ENCODE results near the gene GRXCR2. TPM values are rescaled to one million over a fixed set of nuclear protein-coding genes. Genes with fewer than 3 reads are reported as not detected.
"Not testable (repeated sequence)": the region's sequence is repeated elsewhere in the genome, so short reads cannot be mapped to it uniquely, and the experiment has no call there.

Gene GRXCR2
- total RNA-seq, 1 donor from 2014 or later, result not detected

DNA sequence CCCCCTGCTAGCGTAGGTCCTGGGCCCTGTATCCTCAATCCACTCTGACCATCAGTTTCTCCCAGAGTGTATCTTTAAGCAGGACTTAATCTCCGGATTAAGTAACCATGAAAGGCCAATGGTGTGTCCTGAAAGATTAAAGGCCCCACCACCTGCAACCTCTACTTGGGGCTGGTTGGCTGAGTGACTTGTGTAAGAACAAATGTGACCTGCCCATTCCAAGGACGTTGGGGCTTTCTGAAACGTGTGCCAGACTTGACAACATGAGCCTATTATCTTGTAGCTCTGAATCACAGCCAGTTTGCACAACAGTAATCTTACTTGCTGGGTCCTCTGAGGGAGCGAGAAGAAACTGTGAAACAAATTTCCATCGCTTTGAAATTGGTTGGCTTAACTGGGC is 34.5 kb downstream of the GRXCR2 start:
- Mint-ChIP-seq H3K9me3 (no peaks in the 10 kb centered on the region), H3K27ac (no peak overlapping the region), H3K36me3 (ENCODE audit: low read depth) (no peaks in the 10 kb centered on the region), H3K27me3 (peaks cover 24% of the 10 kb centered on the region), H3K4me1 (peaks cover 11% of the 10 kb centered on the region), H3K4me3 (no peak overlapping the region)
- no peak for DNase-seq
- intact Hi-C loops (cut with micrococcal nuclease), result loop anchor here (5.0 kb wide), 1 partner anchor 109 kb away; no protein-coding TSS in a partner anchor

DNA sequence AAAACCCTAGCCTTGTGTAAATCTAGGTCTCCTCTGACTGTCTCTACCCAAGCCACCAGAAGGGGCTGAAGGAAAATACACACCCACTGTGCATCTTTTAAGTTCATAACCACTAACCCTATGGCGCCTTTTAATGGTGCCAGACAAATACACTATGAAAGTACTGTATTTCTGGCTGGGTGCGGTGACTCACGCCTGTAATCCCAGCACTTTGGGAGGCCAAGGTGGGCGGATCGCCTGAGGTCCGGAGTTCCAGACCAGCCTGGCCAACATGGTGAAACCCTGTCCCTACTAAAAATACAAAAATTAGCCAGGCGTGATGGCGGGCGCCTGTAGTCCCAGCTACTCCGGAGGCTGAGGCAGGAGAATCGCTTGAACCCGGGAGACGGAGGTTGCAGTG is 36.6 kb downstream of the GRXCR2 start:
- not testable (repeated sequence) for DNase-seq; H3K9me3 Mint-ChIP-seq; H3K36me3 Mint-ChIP-seq (ENCODE audit: low read depth); H3K27ac Mint-ChIP-seq
- Mint-ChIP-seq H3K27me3 (peaks cover 21% of the 10 kb centered on the region), H3K4me1 (peaks cover 11% of the 10 kb centered on the region), H3K4me3 (peak overlapping the region; percentile 77)
- intact Hi-C loops (cut with micrococcal nuclease), result loop anchor here (5.0 kb wide), 1 partner anchor 111 kb away; no protein-coding TSS in a partner anchor

DNA sequence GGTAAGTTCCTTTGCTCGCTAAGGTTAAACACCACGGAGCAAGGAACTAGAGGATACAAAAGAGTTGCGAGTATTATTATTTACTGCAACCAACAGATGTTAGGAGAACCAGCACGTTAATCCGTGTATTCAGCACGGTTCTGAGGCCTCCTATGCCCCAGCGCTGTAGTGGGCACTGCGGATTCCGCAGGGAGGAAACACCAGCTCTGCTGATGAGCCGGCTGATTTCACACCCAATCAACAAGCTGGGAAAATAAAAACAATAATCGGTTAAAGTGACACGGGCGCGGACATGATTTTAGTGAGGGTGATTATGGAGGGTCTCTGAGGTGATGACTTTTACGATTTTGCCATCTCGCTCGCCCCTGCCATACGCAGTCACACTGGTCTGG is 37.0 kb downstream of the GRXCR2 start:
- intact Hi-C loops (cut with micrococcal nuclease), result loop anchor here (5.0 kb wide), 1 partner anchor 111 kb away; no protein-coding TSS in a partner anchor

DNA sequence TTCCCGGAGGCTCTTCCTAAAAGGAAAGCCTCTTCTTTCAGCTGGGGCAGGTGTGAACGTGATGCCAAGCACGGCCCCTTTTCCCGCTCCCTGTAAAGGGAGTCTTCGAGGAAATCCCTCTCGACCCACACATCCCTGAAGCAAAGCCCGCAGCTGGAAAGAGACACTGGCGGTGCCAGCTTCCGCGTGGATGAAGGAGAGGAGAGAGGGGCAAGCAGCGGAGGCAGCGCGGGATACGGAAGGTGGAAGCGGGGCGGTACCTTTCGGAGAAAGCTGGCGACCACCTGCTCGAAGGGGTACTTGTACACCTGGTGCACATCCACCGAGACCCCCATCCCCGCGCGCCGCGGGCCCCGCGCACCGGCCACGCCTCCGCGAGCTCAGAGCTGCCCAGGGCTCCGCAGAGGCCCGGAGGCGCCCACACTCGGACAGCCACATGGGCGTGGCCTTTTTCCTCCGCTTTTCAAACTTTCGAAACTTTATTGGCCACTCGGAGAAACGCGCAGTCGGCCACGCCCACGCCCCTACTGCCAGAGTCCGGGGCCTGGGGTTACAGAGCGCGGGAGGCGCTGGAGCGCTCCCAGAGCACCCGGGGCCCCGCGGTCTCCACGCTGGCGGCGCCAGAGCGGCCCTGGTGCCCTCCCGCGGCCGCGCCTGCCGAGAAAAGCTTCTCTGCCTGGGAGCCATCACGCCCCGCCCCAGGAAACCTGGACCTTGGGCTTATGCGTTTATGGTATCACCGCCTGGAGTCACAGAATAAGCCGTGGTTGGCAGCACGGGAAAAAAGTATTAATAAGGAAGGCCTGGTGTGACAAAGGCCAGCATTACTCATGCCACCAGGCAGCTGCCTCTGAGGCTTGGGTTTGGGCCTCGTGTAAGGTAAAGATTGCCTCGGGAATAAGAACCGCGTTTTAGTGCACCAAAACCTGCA is 37.6 kb downstream of the GRXCR2 start, which contains the start of gene PRELID2:
Gene PRELID2 (minus strand): TSS at position 426 of the 931 bp plus-strand sequence. CDS start 91 bp downstream, at position 335.
- Mint-ChIP-seq H3K4me3 (peak within 1 kb of the TSS; percentile 77), H3K9me3 (no peaks in the 10 kb centered on the region), H3K36me3 (ENCODE audit: low read depth) (no peaks in the 10 kb centered on the region), H3K27me3 (peaks cover 18% of the 10 kb centered on the region), H3K4me1 (peaks cover 15% of the 10 kb centered on the region), H3K27ac (no peak within 1 kb of the TSS)
- peak; percentile 88 for DNase-seq
- intact Hi-C loops (cut with micrococcal nuclease), result loop anchor here (5.0 kb wide), 2 partner anchors 112 to 212 kb away; no protein-coding TSS in a partner anchor

More for the DNA sequence above, 37.0 kb downstream of the GRXCR2 start:
- no peaks in the 10 kb centered on the region for H3K36me3 Mint-ChIP-seq (ENCODE audit: low read depth)
- H3K27me3 Mint-ChIP-seq, result peaks cover 21% of the 10 kb centered on the region
- peak overlapping the region; percentile 77 for H3K4me3 Mint-ChIP-seq
- no peak for DNase-seq
- H3K9me3 Mint-ChIP-seq, result no peaks in the 10 kb centered on the region
- no peak overlapping the region for H3K27ac Mint-ChIP-seq
- peaks cover 11% of the 10 kb centered on the region for H3K4me1 Mint-ChIP-seq

DNA sequence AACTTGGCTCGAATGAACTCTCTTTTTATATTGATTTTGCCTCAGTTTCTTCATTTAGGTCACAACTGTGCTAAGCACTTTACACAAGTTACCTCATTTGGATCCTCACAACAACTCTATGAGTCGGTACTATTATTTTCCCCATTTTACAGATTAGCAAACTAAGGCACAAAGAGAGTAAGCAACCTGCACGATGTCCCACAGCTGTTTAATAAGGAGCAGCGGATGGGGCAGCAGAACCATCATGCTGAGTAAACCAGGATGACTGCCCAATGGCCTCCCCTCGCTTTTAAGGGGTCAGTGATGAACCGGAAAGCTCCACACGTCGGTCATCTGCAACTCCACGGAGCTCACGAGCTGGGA is 38.3 kb downstream of the GRXCR2 start:
- Mint-ChIP-seq H3K27ac (no peak overlapping the region), H3K4me3 (peak overlapping the region; percentile 77), H3K36me3 (ENCODE audit: low read depth) (no peaks in the 10 kb centered on the region), H3K27me3 (peaks cover 18% of the 10 kb centered on the region), H3K4me1 (peaks cover 15% of the 10 kb centered on the region), H3K9me3 (no peaks in the 10 kb centered on the region)
- intact Hi-C loops (cut with micrococcal nuclease), result loop anchor here (5.0 kb wide), 1 partner anchor 213 kb away; no protein-coding TSS in a partner anchor
- no peak for DNase-seq

DNA sequence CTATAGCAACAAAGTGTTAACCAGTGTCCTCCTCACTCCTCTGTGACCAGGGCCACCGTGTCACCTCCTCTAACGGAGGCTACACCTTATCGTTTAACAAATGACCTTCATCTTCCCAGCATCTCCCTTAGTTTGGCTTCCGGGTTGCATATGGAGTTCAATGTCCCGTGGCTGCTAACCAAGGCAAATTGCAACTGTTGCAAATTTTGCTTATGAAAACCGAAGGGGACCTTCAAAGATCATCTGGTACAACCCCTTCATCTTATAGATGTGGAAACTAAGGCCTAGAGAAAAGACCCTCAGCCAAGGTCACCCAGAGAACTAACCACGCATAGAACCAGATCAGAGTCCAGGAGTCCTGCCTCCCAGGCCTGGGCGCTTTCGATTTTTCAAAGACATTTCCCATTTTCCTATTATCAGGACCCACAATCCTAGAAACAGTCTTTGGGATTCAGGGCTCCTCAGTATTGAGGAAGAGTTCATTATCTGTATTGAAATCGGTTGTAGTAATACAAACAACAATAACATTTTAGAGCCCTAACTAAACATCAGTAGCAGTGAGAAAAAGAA is 39.1 kb downstream of the GRXCR2 start:
- H3K4me3 Mint-ChIP-seq, result peak overlapping the region; percentile 55
- intact Hi-C loops (cut with micrococcal nuclease), result loop anchor here (5.0 kb wide), 1 partner anchor 214 kb away; no protein-coding TSS in a partner anchor

DNA sequence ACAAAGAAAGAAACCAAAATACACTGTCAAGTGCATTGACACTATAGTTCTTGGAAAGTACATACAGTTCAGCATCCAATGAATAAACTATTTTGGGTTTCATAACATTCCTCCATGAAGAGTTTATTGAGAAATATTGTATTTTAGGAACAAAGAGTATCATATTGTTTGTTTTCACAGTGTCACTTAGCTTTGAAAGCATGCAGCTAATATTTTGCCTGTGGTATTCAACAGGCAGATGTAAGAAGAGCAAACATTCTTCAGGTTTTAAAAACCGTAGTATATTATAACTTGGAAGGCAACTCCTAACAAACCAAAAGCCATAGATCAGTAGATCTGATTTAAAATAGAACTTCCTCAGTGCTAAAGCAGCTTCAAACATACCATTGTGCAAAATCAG is 42.2 kb downstream of the GRXCR2 start:
- H3K4me1 Mint-ChIP-seq, result peaks cover 9% of the 10 kb centered on the region
- H3K4me3 Mint-ChIP-seq, result no peak overlapping the region
- intact Hi-C loops (cut with micrococcal nuclease), result loop anchor here (5.0 kb wide), 1 partner anchor 217 kb away; no protein-coding TSS in a partner anchor
- no peak for DNase-seq
- H3K9me3 Mint-ChIP-seq, result no peaks in the 10 kb centered on the region
- no peaks in the 10 kb centered on the region for H3K36me3 Mint-ChIP-seq (ENCODE audit: low read depth)
- H3K27ac Mint-ChIP-seq, result no peak overlapping the region
- peaks cover 9% of the 10 kb centered on the region for H3K27me3 Mint-ChIP-seq

More for the DNA sequence above, 39.1 kb downstream of the GRXCR2 start:
- Mint-ChIP-seq H3K4me1 (peaks cover 15% of the 10 kb centered on the region), H3K27ac (no peak overlapping the region), H3K36me3 (ENCODE audit: low read depth) (no peaks in the 10 kb centered on the region), H3K27me3 (peaks cover 16% of the 10 kb centered on the region), H3K9me3 (no peaks in the 10 kb centered on the region)
- DNase-seq, result no peak

DNA sequence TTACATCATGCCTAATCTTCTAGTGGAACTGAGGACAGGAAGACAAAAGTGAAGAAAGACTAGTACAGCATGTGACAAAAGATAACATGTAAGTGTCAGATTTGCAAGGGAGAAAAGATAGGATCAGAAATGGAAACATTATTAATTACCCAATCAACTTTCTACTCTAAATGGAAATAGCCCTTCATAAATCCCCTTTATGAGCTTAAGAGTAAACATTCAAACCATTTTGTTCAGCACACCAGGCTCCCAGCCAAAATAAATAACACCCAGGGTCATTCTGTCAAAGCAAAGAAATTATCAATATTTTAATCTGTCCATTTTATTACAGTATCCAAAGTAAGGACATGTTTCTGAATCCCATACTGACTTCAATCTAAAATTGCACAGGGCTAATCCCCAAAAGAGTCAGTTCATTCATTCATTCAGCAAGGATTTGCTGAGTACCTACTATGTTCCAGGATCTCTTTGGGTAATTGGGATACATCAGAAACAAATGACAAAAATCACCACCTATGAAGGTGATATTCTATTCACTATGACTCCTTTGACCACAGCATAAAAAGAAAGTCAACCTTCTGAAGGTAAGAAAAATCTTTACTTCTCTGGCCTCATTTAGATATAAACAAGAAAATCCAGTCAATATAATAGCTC is 43.0 kb downstream of the GRXCR2 start:
- DNase-seq, result no peak
- H3K4me1 Mint-ChIP-seq, result peaks cover 7% of the 10 kb centered on the region
- H3K27ac Mint-ChIP-seq, result no peak overlapping the region
- no peaks in the 10 kb centered on the region for H3K36me3 Mint-ChIP-seq (ENCODE audit: low read depth)
- intact Hi-C loops (cut with micrococcal nuclease), result loop anchor here (5.0 kb wide), 1 partner anchor 217 kb away; no protein-coding TSS in a partner anchor
- H3K27me3 Mint-ChIP-seq, result peaks cover 9% of the 10 kb centered on the region
- no peaks in the 10 kb centered on the region for H3K9me3 Mint-ChIP-seq
- no peak overlapping the region for H3K4me3 Mint-ChIP-seq

DNA sequence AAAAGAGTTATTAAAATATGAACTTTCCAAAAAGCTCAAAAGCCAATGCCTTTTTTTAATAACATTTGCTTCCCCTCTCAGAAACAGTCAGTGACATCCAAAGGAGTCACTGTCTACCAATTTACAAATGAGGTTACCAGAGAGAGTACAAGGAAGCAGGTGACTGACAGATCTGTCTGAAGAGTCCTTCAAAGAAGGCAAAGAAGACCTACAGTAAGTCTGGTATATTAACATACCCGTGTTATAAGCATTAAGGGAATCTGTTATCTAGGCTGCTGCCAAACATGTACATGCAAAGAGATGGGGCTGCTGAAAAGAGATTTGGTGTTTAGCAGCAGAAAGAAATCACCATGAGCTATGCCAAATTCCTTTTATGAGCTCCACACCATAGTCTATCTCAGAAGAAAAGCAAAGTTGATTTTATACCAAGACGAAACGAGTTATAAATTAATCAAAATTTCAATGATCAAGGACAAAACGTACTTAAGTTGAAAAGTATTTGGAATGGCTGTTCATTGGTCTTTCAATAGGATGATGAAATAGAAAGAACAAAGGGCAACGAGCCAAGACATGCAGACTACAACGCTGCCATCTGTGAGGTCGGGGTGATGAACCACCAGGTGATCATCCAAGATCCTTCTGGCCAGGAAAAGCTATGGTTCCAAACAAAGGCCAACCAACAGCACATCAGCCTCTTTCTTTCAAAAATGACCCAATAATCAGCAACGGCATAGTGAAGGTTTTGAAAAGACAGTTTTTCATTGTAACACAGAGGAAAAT is 45.7 kb downstream of the GRXCR2 start:
- H3K36me3 Mint-ChIP-seq (ENCODE audit: low read depth), result no peaks in the 10 kb centered on the region
- DNase-seq, result no peak
- H3K4me3 Mint-ChIP-seq, result no peak overlapping the region
- no peak overlapping the region for H3K27ac Mint-ChIP-seq
- no peaks in the 10 kb centered on the region for H3K9me3 Mint-ChIP-seq
- peaks cover 7% of the 10 kb centered on the region for H3K4me1 Mint-ChIP-seq
- intact Hi-C loops (cut with micrococcal nuclease), result no loop called here
- H3K27me3 Mint-ChIP-seq, result no peaks in the 10 kb centered on the region

DNA sequence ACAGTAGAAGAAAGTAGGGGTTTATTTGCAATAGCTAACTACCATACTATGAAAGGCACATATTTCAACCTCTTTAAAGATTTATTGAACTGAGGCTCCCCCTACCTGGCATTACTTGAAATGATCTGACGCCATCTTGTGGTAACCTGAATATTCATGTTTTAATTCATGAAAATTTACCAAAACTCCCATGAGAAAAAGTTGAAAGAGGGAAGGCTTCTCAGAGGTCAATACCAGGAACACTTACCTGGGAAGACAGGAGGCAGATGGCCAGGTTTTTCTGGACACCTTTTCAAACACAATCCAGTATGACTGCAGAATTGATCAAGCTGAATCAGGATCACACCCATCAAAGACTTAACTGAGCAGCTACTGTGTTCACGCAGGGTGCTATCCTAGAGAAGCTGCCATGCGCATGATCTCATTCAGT is 47.0 kb downstream of the GRXCR2 start:
- Mint-ChIP-seq H3K27me3 (no peaks in the 10 kb centered on the region), H3K4me1 (peaks cover 7% of the 10 kb centered on the region), H3K9me3 (no peaks in the 10 kb centered on the region), H3K27ac (no peak overlapping the region), H3K36me3 (ENCODE audit: low read depth) (no peaks in the 10 kb centered on the region), H3K4me3 (no peak overlapping the region)
- peak; percentile 65 for DNase-seq
- intact Hi-C loops (cut with micrococcal nuclease), result loop anchor here (1.0 kb wide), 2 partner anchors 128 to 144 kb away; no protein-coding TSS in a partner anchor

DNA sequence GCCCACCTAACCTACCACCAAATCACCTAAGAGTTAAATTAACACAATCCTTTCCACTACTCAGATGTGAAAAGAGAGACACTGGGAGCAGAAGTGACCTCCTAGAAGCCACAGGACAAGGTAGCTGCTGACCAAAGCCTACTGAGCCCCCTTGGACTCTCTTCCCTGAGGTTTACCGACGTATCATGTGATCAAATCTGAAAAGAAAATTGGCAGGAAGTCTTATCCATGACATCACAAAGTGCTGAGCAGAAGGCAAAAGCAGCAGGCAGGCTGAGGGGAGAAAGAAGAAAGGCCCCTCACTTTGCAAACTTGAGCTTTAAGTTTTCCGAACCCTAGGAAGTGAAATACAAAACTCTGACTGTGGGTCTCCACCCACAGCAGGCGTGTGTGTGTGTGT is 48.8 kb downstream of the GRXCR2 start:
- DNase-seq, result no peak
- Mint-ChIP-seq H3K4me3 (no peak overlapping the region), H3K9me3 (no peaks in the 10 kb centered on the region), H3K36me3 (ENCODE audit: low read depth) (no peaks in the 10 kb centered on the region), H3K27me3 (no peaks in the 10 kb centered on the region), H3K4me1 (peaks cover 2% of the 10 kb centered on the region), H3K27ac (no peak overlapping the region)
- intact Hi-C loops (cut with micrococcal nuclease), result no loop called here

DNA sequence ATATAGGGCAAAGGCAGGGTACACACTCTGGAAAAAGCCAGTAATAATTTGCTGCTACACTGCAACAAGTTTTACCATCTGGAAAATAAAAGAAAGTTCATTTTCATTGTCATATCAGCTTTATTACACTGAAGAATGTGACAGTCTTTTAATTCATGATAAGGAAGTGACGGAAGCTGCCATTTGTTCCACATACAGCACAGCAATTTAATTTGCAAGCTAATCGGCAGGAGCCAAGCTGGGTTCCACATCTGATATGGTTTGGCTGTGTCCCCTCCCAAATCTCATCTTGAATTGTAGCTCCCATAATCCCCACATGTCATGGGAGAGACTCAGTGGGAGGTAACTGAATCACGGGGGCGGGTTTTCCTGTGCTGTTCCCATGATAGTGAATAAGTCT is 54.2 kb downstream of the GRXCR2 start:
- Mint-ChIP-seq H3K4me3 (no peak overlapping the region), H3K27ac (no peak overlapping the region), H3K4me1 (no peaks in the 10 kb centered on the region), H3K36me3 (ENCODE audit: low read depth) (no peaks in the 10 kb centered on the region), H3K9me3 (no peaks in the 10 kb centered on the region), H3K27me3 (no peaks in the 10 kb centered on the region)
- DNase-seq, result no peak
- intact Hi-C loops (cut with micrococcal nuclease), result no loop called here

DNA sequence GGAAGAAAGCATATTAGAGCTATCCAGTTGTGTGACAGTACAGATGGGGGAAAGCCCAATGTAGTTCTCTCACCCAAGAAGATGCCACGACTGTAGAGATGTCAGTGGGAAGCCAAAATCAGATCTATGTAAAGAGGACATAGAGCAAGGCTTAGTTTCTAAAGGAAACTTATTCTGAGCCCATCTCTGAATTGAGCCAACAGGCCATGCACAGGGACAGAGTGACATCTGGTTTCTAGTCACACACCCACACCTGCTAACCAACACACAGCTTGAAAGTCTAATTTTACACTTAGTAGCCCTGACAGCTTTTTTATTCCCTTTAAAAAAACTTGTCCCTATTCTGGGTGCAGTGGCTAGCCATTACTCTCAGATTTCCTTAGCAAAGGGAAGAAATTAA is 59.9 kb downstream of the GRXCR2 start:
- Mint-ChIP-seq H3K27me3 (no peaks in the 10 kb centered on the region), H3K27ac (no peak overlapping the region), H3K4me3 (no peak overlapping the region), H3K36me3 (ENCODE audit: low read depth) (no peaks in the 10 kb centered on the region), H3K9me3 (no peaks in the 10 kb centered on the region), H3K4me1 (no peaks in the 10 kb centered on the region)
- intact Hi-C loops (cut with micrococcal nuclease), result no loop called here
- no peak for DNase-seq

Data from activated CD4-positive, alpha-beta T cell treated with anti-CD3 and anti-CD28 coated beads, Interleukin-2, amount 10 ng/mL, durations not matched to agents 24 days and 14 days (primary cell).